ENCODE measurements around the gene GOLGB1. TPM values are rescaled to one million over a fixed set of nuclear protein-coding genes. Genes with fewer than 3 reads are reported as not detected.

The GOLGB1 gene
- total and polyA plus RNA-seq, 10 of the 15 experiments (the other 5 are each of a cell fraction or from before 2014, with no cell fraction given), result 7.4 to 34.5 (median 21.8) TPM

DNA sequence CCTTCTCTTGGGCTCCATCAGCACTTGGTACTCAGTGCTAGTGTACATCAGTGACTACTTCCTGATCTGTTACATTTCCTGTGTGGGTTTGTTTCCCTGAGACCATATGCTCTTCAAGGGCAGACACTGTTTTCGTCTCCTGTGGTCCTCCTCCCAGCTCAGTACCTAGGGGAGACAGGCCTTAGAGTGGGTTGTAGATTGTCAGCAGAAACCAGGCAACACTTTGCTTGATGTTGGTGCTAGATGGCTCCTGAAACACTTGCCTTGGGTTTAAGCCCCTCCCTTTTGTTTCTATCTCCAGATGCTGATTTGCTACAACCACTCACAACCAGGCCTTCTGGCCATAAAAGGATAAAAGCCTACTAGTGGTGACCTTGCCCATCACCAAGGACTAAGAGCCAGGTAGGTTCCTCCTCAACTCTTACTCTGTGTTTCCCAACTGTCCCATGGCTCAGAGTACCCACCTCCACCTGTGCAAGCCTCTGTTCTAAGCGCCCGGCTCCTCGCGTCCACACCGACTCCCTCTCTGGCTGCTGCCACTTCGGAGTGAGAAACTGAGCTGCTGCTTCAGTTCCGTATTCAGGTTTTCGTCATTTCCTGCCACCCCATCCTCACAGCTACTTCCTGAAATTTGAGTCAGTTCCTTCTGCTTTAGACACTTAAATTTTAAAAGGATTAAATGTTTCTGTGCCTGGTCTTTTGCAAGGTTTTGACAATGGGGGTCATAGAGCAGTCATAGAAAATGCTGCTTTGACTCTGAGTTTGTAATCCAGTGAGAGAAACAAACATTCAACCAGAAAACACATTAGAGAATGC, 89.0 kb downstream of the GOLGB1 start, which contains the start of gene HCLS1:
Gene HCLS1 (minus strand): TSS at position 548 of the 816 bp plus-strand sequence. CDS start 2,556 bp downstream, outside the sequence.
- Histone ChIP-seq H3K4me2 (ENCODE audit: control insufficient read depth, insufficient read depth) (peak within 1 kb of the TSS; percentile 96), H3K9me3 (replicated peaks; ENCODE audit: control insufficient read depth, insufficient read depth, low read length) (peaks cover 1% of the 10 kb centered on the region; the same call in 2 of the 3 replicates), H3K36me3 (ENCODE audit: control insufficient read depth in 2 of 2, insufficient read depth in 2 of 2, low read length in 1 of 2) (peaks cover 3 to 49% of the 10 kb centered on the region in 2 experiments), H2AFZ (ENCODE audit: control insufficient read depth, low read depth, low read length) (peak within 1 kb of the TSS; percentile 91), H3K9ac (ENCODE audit: control insufficient read depth, insufficient read depth, low read length) (peak within 1 kb of the TSS; percentile 75), H3K4me1 (ENCODE audit: control insufficient read depth, insufficient read depth, low read length) (peaks cover 26% of the 10 kb centered on the region), H4K20me1 (ENCODE audit: control insufficient read depth, insufficient read depth) (no peaks in the 10 kb centered on the region), H3K4me3 (peak within 1 kb of the TSS; percentile 61), H3K79me2 (ENCODE audit: control insufficient read depth, insufficient read depth, low read length) (peaks cover 34% of the 10 kb centered on the region), H3K27ac (ENCODE audit: control insufficient read depth, insufficient read depth) (peak within 1 kb of the TSS; percentile 97), H3K27me3 (replicated peaks in 1 of 2; ENCODE audit: control insufficient read depth in 2 of 2, insufficient read depth in 2 of 2, low read length in 1 of 2) (no peaks in the 10 kb centered on the region)
- intact Hi-C loops (cut with micrococcal nuclease; ENCODE audit: unreplicated experiment) (loop anchor here (2.0 to 10.0 kb wide), 4 partner anchors 88 to 434 kb away; partner anchors contain the start of gene GOLGB1), in situ Hi-C loops (cut with MboI) (no loop called here)
- WGBS (ENCODE audit: insufficient coverage, insufficient replicate concordance, low lambda C conversion rate, missing lambda C conversion rate), result under 1% methylated on average over 9 of the region's 9 CpGs
- FAIRE-seq (peak; percentile 95), ATAC-seq (peak; percentile 91), DNase-seq (ENCODE audit: low read depth, low spot score) (peak; percentile 83)
- ChIA-PET SMC1A (ENCODE audit: uncharacterized antibody, unreplicated experiment) (interaction anchor here (0.7 to 4.1 kb wide), 12 partner anchors 10 to 335 kb away, joined by 3 to 18 read pairs (median 3); partner anchors contain the start of gene POLQ), RAD21 (ENCODE audit: unreplicated experiment) (interaction anchor here (0.8 to 1.5 kb wide), 10 partner anchors 45 to 441 kb away, joined by 3 to 7 read pairs (median 4); partner anchors contain the start of gene POLQ), POLR2A (interaction anchor here (0.5 to 2.5 kb wide), 10 partner anchors 10 to 173 kb away, joined by 3 to 14 read pairs (median 4); partner anchors contain the start of genes GOLGB1 and POLQ), CTCF (interaction anchor here (0.7 to 1.2 kb wide), 5 partner anchors 9 to 148 kb away, joined by 3 to 6 read pairs (median 3); partner anchors contain the start of gene POLQ)
- TSS peak; percentile 81 for BruUV-seq (replicated peaks)
- TF ChIP-seq SMC3 (IDR thresholded peaks at IDR 0.05; ENCODE audit: borderline replicate concordance, low read length), result no peak
- TF ChIP-seq, protein P1, sequence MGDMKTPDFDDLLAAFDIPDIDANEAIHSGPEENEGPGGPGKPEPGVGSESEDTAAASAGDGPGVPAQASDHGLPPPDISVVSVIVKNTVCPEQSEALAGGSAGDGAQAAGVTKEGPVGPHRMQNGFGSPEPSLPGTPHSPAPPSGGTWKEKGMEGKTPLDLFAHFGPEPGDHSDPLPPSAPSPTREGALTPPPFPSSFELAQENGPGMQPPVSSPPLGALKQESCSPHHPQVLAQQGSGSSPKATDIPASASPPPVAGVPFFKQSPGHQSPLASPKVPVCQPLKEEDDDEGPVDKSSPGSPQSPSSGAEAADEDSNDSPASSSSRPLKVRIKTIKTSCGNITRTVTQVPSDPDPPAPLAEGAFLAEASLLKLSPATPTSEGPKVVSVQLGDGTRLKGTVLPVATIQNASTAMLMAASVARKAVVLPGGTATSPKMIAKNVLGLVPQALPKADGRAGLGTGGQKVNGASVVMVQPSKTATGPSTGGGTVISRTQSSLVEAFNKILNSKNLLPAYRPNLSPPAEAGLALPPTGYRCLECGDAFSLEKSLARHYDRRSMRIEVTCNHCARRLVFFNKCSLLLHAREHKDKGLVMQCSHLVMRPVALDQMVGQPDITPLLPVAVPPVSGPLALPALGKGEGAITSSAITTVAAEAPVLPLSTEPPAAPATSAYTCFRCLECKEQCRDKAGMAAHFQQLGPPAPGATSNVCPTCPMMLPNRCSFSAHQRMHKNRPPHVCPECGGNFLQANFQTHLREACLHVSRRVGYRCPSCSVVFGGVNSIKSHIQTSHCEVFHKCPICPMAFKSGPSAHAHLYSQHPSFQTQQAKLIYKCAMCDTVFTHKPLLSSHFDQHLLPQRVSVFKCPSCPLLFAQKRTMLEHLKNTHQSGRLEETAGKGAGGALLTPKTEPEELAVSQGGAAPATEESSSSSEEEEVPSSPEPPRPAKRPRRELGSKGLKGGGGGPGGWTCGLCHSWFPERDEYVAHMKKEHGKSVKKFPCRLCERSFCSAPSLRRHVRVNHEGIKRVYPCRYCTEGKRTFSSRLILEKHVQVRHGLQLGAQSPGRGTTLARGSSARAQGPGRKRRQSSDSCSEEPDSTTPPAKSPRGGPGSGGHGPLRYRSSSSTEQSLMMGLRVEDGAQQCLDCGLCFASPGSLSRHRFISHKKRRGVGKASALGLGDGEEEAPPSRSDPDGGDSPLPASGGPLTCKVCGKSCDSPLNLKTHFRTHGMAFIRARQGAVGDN (IDR thresholded peaks at IDR 0.05), result peak; percentile 95
- peak; percentile 85 for TF ChIP-seq GABPA (IDR thresholded peaks at IDR 0.05; ENCODE audit: low read depth)
- peak; percentile 37; the same call in 1 of the 2 replicates for TF ChIP-seq RB1 (IDR thresholded peaks at IDR 0.05; ENCODE audit: borderline replicate concordance)
- peak; percentile 61; the same call in 1 of the 2 replicates for TF ChIP-seq WRNIP1 (IDR thresholded peaks at IDR 0.05; ENCODE audit: borderline replicate concordance, low read depth, low read length)
- TF ChIP-seq STAT1 (conservative IDR thresholded peaks at IDR 0.05), result peak; percentile 54; the same call in 1 of the 2 replicates
- TF ChIP-seq NR2C2 (IDR thresholded peaks at IDR 0.05; ENCODE audit: borderline replicate concordance, control insufficient read depth, insufficient read length, low read depth), result no peak
- TF ChIP-seq, protein P2, sequence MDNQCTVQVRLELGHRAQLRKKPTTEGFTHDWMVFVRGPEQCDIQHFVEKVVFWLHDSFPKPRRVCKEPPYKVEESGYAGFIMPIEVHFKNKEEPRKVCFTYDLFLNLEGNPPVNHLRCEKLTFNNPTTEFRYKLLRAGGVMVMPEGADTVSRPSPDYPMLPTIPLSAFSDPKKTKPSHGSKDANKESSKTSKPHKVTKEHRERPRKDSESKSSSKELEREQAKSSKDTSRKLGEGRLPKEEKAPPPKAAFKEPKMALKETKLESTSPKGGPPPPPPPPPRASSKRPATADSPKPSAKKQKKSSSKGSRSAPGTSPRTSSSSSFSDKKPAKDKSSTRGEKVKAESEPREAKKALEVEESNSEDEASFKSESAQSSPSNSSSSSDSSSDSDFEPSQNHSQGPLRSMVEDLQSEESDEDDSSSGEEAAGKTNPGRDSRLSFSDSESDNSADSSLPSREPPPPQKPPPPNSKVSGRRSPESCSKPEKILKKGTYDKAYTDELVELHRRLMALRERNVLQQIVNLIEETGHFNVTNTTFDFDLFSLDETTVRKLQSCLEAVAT (IDR thresholded peaks at IDR 0.05), result peak; percentile 68
- TF ChIP-seq, protein P3, sequence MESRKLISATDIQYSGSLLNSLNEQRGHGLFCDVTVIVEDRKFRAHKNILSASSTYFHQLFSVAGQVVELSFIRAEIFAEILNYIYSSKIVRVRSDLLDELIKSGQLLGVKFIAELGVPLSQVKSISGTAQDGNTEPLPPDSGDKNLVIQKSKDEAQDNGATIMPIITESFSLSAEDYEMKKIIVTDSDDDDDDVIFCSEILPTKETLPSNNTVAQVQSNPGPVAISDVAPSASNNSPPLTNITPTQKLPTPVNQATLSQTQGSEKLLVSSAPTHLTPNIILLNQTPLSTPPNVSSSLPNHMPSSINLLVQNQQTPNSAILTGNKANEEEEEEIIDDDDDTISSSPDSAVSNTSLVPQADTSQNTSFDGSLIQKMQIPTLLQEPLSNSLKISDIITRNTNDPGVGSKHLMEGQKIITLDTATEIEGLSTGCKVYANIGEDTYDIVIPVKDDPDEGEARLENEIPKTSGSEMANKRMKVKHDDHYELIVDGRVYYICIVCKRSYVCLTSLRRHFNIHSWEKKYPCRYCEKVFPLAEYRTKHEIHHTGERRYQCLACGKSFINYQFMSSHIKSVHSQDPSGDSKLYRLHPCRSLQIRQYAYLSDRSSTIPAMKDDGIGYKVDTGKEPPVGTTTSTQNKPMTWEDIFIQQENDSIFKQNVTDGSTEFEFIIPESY (IDR thresholded peaks at IDR 0.05), result peak; percentile 46; the same call in 1 of the 2 replicates
- TF ChIP-seq, protein P4, sequence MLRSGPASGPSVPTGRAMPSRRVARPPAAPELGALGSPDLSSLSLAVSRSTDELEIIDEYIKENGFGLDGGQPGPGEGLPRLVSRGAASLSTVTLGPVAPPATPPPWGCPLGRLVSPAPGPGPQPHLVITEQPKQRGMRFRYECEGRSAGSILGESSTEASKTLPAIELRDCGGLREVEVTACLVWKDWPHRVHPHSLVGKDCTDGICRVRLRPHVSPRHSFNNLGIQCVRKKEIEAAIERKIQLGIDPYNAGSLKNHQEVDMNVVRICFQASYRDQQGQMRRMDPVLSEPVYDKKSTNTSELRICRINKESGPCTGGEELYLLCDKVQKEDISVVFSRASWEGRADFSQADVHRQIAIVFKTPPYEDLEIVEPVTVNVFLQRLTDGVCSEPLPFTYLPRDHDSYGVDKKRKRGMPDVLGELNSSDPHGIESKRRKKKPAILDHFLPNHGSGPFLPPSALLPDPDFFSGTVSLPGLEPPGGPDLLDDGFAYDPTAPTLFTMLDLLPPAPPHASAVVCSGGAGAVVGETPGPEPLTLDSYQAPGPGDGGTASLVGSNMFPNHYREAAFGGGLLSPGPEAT (IDR thresholded peaks at IDR 0.05; ENCODE audit: low read depth), result no peak; the same call in 1 of the 2 replicates
- peak; percentile 81 for TF ChIP-seq ESRRA (IDR thresholded peaks at IDR 0.05; ENCODE audit: low read length)
- peak; percentile 99 for TF ChIP-seq TAF1 (IDR thresholded peaks at IDR 0.05; ENCODE audit: borderline replicate concordance, low read depth, low read length)

All from GM12878 (cell line).